ENCODE results near the gene LDLRAP1. TPM values are rescaled to one million over a fixed set of nuclear protein-coding genes. Genes with fewer than 3 reads are reported as not detected.

The LDLRAP1 gene
- total RNA-seq, 1 experiment from 2014 or later = 16.3 TPM

DNA sequence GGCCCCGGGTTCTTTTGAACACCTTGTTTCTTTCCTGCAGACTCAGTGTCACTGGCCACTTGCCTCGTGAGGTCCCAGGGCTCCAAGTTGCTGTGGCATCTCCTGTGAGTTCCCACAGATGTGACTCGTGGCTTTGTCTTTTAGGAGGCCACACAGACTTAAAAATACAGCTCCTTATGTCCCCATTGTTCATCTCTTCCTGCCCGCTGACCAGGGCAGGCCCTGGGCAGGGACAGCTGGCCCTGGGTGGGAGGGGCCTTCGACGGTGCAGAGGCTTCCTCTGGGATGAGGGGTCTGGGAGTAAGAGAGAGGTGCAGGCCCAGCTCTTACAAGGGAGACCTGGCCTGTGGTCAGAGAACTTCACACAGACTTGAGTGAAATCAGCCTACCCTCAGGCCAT is 15.6 kb downstream of the LDLRAP1 start:
- ChIA-PET POLR2A (no interaction called here), CTCF (interaction anchor here (1.5 kb wide), 1 partner anchor 14 kb away, joined by 4 read pairs; no protein-coding TSS in a partner anchor)
- TF ChIP-seq HMGA2 (CRISPR knock-in tag; IDR thresholded peaks at IDR 0.05) (no peak), TEAD1 (CRISPR knock-in tag; IDR thresholded peaks at IDR 0.05) (no peak), ZNF317 (CRISPR knock-in tag; IDR thresholded peaks at IDR 0.05; ENCODE audit: borderline replicate concordance, low read depth) (no peak), ZNF423 (CRISPR knock-in tag; IDR thresholded peaks at IDR 0.05) (no peak), RELA (CRISPR knock-in tag; IDR thresholded peaks at IDR 0.05; ENCODE audit: borderline replicate concordance) (no peak), ATF1 (CRISPR knock-in tag; IDR thresholded peaks at IDR 0.05) (no peak)
- TF ChIP-seq, protein P1, sequence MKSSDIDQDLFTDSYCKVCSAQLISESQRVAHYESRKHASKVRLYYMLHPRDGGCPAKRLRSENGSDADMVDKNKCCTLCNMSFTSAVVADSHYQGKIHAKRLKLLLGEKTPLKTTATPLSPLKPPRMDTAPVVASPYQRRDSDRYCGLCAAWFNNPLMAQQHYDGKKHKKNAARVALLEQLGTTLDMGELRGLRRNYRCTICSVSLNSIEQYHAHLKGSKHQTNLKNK (CRISPR knock-in tag; IDR thresholded peaks at IDR 0.05) = no peak
- TF ChIP-seq, protein P2, sequence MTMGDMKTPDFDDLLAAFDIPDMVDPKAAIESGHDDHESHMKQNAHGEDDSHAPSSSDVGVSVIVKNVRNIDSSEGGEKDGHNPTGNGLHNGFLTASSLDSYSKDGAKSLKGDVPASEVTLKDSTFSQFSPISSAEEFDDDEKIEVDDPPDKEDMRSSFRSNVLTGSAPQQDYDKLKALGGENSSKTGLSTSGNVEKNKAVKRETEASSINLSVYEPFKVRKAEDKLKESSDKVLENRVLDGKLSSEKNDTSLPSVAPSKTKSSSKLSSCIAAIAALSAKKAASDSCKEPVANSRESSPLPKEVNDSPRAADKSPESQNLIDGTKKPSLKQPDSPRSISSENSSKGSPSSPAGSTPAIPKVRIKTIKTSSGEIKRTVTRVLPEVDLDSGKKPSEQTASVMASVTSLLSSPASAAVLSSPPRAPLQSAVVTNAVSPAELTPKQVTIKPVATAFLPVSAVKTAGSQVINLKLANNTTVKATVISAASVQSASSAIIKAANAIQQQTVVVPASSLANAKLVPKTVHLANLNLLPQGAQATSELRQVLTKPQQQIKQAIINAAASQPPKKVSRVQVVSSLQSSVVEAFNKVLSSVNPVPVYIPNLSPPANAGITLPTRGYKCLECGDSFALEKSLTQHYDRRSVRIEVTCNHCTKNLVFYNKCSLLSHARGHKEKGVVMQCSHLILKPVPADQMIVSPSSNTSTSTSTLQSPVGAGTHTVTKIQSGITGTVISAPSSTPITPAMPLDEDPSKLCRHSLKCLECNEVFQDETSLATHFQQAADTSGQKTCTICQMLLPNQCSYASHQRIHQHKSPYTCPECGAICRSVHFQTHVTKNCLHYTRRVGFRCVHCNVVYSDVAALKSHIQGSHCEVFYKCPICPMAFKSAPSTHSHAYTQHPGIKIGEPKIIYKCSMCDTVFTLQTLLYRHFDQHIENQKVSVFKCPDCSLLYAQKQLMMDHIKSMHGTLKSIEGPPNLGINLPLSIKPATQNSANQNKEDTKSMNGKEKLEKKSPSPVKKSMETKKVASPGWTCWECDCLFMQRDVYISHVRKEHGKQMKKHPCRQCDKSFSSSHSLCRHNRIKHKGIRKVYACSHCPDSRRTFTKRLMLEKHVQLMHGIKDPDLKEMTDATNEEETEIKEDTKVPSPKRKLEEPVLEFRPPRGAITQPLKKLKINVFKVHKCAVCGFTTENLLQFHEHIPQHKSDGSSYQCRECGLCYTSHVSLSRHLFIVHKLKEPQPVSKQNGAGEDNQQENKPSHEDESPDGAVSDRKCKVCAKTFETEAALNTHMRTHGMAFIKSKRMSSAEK (CRISPR knock-in tag; IDR thresholded peaks at IDR 0.05; ENCODE audit: borderline replicate concordance) = no peak
- TF ChIP-seq, protein P3, sequence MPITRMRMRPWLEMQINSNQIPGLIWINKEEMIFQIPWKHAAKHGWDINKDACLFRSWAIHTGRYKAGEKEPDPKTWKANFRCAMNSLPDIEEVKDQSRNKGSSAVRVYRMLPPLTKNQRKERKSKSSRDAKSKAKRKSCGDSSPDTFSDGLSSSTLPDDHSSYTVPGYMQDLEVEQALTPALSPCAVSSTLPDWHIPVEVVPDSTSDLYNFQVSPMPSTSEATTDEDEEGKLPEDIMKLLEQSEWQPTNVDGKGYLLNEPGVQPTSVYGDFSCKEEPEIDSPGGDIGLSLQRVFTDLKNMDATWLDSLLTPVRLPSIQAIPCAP (CRISPR knock-in tag; IDR thresholded peaks at IDR 0.05) = no peak
- TF ChIP-seq, protein P4, sequence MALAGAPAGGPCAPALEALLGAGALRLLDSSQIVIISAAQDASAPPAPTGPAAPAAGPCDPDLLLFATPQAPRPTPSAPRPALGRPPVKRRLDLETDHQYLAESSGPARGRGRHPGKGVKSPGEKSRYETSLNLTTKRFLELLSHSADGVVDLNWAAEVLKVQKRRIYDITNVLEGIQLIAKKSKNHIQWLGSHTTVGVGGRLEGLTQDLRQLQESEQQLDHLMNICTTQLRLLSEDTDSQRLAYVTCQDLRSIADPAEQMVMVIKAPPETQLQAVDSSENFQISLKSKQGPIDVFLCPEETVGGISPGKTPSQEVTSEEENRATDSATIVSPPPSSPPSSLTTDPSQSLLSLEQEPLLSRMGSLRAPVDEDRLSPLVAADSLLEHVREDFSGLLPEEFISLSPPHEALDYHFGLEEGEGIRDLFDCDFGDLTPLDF (CRISPR knock-in tag; IDR thresholded peaks at IDR 0.05) = no peak
- DNase-seq (ENCODE audit: low spot score) (no peak), ATAC-seq (no peak)
- peaks cover 4% of the 10 kb centered on the region for H3K4me1 Mint-ChIP-seq
- peaks cover 3% of the 10 kb centered on the region for H3K36me3 Mint-ChIP-seq
- H3K9me3 Mint-ChIP-seq = no peaks in the 10 kb centered on the region
- no peak overlapping the region for H3K27ac Mint-ChIP-seq
- H3K4me3 Mint-ChIP-seq = no peak overlapping the region
- no peaks in the 10 kb centered on the region for H3K27me3 Mint-ChIP-seq (ENCODE audit: low read depth)

DNA sequence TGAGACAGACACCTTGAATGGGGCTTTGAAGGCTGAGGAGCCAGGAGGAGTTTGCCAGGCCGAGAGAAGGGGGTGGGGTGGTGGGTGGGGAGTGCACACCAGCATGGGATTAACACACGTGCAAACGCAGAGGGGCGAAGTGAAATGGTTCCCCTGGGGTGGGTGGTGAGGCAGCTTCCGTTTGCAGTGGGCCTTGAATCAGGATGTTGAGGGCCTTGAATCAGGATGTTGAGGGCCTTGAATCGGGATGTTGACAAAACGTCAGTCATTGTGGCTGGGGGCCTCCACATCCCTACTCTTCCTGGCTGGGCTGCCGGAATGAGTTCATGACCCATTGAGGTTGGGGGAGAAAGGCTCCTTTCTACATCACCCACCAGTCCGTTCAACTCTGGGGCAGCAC is 16.6 kb downstream of the LDLRAP1 start:
- H3K4me3 Mint-ChIP-seq = no peak overlapping the region
- H3K27me3 Mint-ChIP-seq (ENCODE audit: low read depth) = no peaks in the 10 kb centered on the region
- H3K27ac Mint-ChIP-seq = no peak overlapping the region
- DNase-seq (ENCODE audit: low spot score) (no peak), ATAC-seq (no peak)
- H3K4me1 Mint-ChIP-seq = peaks cover 5% of the 10 kb centered on the region
- ChIA-PET CTCF (no interaction called here), POLR2A (no interaction called here)
- peaks cover 8% of the 10 kb centered on the region for H3K36me3 Mint-ChIP-seq
- H3K9me3 Mint-ChIP-seq = no peaks in the 10 kb centered on the region
- TF ChIP-seq RORB (CRISPR knock-in tag; IDR thresholded peaks at IDR 0.05) (no peak), ZNF263 (CRISPR knock-in tag; IDR thresholded peaks at IDR 0.05; ENCODE audit: low read depth) (no peak), FOXJ3 (CRISPR knock-in tag; IDR thresholded peaks at IDR 0.05; ENCODE audit: borderline replicate concordance) (no peak)

DNA sequence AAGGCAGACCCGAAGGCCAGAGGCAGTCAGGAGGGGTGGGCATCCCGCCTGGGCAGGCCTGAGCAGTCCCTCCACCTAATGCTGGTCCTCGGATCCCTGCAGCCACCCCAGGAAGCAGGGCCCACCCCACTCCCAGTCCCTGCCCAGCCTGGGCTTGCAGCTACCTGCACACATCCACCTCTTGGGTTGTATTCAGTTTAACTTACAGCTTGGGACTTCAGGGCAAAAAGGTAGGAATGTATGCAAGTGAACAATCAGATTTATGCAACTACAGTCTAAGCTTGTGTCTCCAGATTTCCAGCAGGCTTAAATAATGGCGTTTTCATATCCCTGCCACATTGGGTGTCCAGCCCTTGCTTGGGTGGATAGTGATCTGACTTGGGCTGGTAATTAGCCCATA is 17.4 kb downstream of the LDLRAP1 start:
- DNase-seq (ENCODE audit: low spot score) (no peak), ATAC-seq (no peak)
- H3K4me3 Mint-ChIP-seq = no peak overlapping the region
- no peak overlapping the region for H3K27ac Mint-ChIP-seq
- ChIA-PET CTCF (interaction anchor here (2.2 kb wide), 1 partner anchor 12 kb away, joined by 8 read pairs; no protein-coding TSS in a partner anchor), POLR2A (no interaction called here)
- H3K4me1 Mint-ChIP-seq = peaks cover 12% of the 10 kb centered on the region
- no peaks in the 10 kb centered on the region for H3K27me3 Mint-ChIP-seq (ENCODE audit: low read depth)
- H3K9me3 Mint-ChIP-seq = no peaks in the 10 kb centered on the region
- H3K36me3 Mint-ChIP-seq = peaks cover 8% of the 10 kb centered on the region
- TF ChIP-seq ZNF138 (CRISPR knock-in tag; conservative IDR thresholded peaks at IDR 0.05) (no peak), EMX1 (CRISPR knock-in tag; IDR thresholded peaks at IDR 0.05) (no peak), SMAD4 (CRISPR knock-in tag; IDR thresholded peaks at IDR 0.05) (no peak), GRHL2 (CRISPR knock-in tag; IDR thresholded peaks at IDR 0.05; ENCODE audit: insufficient replicate concordance, severe bottlenecking) (no peak), MXD4 (CRISPR knock-in tag; IDR thresholded peaks at IDR 0.05; ENCODE audit: borderline replicate concordance) (no peak), MYBL2 (CRISPR knock-in tag; IDR thresholded peaks at IDR 0.05) (no peak), RELA (CRISPR knock-in tag; IDR thresholded peaks at IDR 0.05; ENCODE audit: borderline replicate concordance) (no peak)
- TF ChIP-seq, protein P5, sequence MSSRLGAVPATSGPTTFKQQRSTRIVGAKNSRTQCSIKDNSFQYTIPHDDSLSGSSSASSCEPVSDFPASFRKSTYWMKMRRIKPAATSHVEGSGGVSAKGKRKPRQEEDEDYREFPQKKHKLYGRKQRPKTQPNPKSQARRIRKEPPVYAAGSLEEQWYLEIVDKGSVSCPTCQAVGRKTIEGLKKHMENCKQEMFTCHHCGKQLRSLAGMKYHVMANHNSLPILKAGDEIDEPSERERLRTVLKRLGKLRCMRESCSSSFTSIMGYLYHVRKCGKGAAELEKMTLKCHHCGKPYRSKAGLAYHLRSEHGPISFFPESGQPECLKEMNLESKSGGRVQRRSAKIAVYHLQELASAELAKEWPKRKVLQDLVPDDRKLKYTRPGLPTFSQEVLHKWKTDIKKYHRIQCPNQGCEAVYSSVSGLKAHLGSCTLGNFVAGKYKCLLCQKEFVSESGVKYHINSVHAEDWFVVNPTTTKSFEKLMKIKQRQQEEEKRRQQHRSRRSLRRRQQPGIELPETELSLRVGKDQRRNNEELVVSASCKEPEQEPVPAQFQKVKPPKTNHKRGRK (CRISPR knock-in tag; IDR thresholded peaks at IDR 0.05; ENCODE audit: borderline replicate concordance) = no peak
- TF ChIP-seq, protein P2 (CRISPR knock-in tag; IDR thresholded peaks at IDR 0.05; ENCODE audit: borderline replicate concordance) = no peak

All from WTC11 (cell line).